GM12878 (cell line): ENCODE data around the gene TMCC2.

Source experiments
- BHLHE40 ChIP-seq, 2 experiments: fragments of 450-650 bp in 1 of 2; IDR thresholded peaks; 2 replicates each; pipeline ENCODE4 v1.6.1; 2011 to 2017; ENCODE audit warnings: low read depth in 2 of 2, borderline replicate concordance in 1 of 2, improper control_type of control experiment in 1 of 2, low read length in 1 of 2, mild to moderate bottlenecking in 1 of 2
- CTCF ChIP-seq, 3 experiments: IDR thresholded peaks in 2 of 3; conservative IDR thresholded peaks in 1 of 3; 2 replicates each; pipeline ENCODE4 v1.5.1; 2011; ENCODE audit warnings: low read depth in 3 of 3, low read length in 3 of 3, mild to moderate bottlenecking in 3 of 3, control low read depth in 2 of 3, moderate library complexity in 2 of 3, inconsistent platforms in 1 of 3, mixed read lengths in 1 of 3; ENCODE audit not compliant: control insufficient read depth in 2 of 3, insufficient read depth in 1 of 3; ENCODE audit errors: extremely low read depth in 1 of 3
- POLR2A ChIP-seq: IDR thresholded peaks from 2 replicates; pipeline ENCODE4 v1.6.1; 2011; ENCODE audit warnings: low read depth, mild to moderate bottlenecking, low read length

- TF ChIP-seq CTCF (IDR thresholded peaks at IDR 0.05 in 2 of 3, conservative IDR thresholded peaks at IDR 0.05 in 1 of 3; ENCODE audit: control insufficient read depth in 2 of 3, extremely low read depth in 1 of 3, insufficient read depth in 1 of 3, low read depth in 3 of 3, low read length in 3 of 3), result no peak
- no peak for TF ChIP-seq POLR2A
- TF ChIP-seq BHLHE40 (IDR thresholded peaks at IDR 0.05; ENCODE audit: borderline replicate concordance in 1 of 2, low read depth in 2 of 2, low read length in 1 of 2), result no peak
These were observed 90.7 kb downstream of the TMCC2 start for GRCh38 chr1:205318231-205318991.
